ENCODE results near the gene CAMK2A.

The CAMK2A gene

DNA sequence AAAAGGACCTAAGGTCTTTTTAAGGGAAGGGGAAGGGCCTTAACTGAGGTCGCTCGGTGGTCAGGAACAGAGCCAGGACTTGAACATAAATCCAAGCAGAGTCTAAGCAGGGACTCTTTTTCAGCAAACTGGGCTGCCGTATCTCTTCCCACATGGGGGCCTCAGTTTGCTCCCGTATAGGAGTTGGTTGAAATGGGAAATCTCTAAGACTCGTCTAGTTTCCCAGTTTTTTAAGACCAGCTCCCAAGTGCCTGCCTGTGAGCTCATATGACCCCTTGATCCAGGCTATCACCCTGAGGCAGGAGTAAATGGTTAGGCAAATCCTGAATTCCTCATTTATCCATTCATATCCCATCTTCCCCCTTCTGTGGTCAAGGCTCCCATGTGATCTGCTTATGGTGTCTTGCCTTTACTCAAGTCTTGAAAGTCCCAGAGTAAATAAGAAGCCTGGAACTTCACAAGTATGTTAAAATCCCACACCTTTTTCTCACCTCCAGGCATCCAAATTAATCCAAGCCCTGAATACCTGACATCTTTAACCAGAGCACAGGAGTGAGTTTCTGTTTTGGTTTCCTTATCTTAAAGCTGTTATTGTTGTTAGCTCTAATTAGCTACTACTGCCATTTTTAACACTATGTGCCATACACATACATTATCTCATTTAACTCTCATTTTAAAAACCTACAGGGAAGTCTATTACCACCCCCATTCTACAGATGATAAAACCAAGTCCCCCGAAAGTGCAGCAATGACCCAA, 10.2 kb upstream of the CAMK2A start:
- peak overlapping the region; percentile 85 for H3K27ac ChIP-seq
- peak; percentile 54 for DNase-seq (ENCODE audit: low spot score)
- CTCF ChIA-PET: interaction anchor here (0.6 to 0.9 kb wide), 4 partner anchors 12 to 697 kb away, joined by 3 to 8 read pairs (median 4); no protein-coding TSS in a partner anchor
- TF ChIP-seq, protein P1, sequence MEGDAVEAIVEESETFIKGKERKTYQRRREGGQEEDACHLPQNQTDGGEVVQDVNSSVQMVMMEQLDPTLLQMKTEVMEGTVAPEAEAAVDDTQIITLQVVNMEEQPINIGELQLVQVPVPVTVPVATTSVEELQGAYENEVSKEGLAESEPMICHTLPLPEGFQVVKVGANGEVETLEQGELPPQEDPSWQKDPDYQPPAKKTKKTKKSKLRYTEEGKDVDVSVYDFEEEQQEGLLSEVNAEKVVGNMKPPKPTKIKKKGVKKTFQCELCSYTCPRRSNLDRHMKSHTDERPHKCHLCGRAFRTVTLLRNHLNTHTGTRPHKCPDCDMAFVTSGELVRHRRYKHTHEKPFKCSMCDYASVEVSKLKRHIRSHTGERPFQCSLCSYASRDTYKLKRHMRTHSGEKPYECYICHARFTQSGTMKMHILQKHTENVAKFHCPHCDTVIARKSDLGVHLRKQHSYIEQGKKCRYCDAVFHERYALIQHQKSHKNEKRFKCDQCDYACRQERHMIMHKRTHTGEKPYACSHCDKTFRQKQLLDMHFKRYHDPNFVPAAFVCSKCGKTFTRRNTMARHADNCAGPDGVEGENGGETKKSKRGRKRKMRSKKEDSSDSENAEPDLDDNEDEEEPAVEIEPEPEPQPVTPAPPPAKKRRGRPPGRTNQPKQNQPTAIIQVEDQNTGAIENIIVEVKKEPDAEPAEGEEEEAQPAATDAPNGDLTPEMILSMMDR (conservative IDR thresholded peaks at IDR 0.05; ENCODE audit: low read depth): no peak
- POLR2A ChIA-PET (ENCODE audit: low non-redundant PET): no interaction called here

DNA sequence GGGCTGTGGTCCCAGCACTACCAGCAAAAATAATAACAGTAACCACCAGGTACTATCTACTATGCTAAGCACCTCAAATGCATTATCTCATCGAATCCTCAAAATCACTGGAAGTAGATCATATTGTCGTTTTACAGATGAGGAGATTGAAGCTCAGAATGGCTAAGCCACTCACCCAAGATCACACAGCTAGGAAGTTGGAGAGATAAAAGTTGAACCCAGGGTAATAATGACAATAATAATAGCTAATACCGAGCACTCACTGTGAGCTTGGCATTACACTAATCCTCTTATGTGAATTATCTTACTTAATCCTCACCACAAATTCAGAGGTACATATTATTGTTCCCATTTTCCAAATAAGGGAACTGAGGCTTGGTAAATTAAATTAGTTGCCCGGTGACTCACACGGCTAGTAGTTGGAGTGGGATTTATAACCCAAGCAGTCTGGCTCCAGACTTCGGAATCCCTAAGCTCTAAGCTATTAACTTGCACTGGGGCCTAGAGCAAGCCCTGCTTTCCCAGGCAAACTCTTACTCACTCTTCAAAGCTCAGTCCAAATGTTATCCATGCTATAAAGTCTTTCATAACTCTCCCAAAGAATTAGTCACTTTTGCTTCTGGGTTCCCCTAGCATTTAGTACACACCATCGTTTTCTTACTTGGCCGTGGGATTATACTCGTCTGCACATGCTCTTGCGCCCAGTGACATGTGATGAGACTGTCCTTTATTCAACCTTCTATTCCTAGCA, 9.3 kb upstream of the CAMK2A start:
- peak overlapping the region; percentile 99 for H3K27ac ChIP-seq
- TF ChIP-seq, protein P1 (conservative IDR thresholded peaks at IDR 0.05; ENCODE audit: low read depth): no peak
- ChIA-PET CTCF (interaction anchor here (0.7 kb wide), 1 partner anchor 696 kb away, joined by 3 read pairs; no protein-coding TSS in a partner anchor), POLR2A (ENCODE audit: low non-redundant PET) (no interaction called here)
- peak; percentile 95 for DNase-seq (ENCODE audit: low spot score)

DNA sequence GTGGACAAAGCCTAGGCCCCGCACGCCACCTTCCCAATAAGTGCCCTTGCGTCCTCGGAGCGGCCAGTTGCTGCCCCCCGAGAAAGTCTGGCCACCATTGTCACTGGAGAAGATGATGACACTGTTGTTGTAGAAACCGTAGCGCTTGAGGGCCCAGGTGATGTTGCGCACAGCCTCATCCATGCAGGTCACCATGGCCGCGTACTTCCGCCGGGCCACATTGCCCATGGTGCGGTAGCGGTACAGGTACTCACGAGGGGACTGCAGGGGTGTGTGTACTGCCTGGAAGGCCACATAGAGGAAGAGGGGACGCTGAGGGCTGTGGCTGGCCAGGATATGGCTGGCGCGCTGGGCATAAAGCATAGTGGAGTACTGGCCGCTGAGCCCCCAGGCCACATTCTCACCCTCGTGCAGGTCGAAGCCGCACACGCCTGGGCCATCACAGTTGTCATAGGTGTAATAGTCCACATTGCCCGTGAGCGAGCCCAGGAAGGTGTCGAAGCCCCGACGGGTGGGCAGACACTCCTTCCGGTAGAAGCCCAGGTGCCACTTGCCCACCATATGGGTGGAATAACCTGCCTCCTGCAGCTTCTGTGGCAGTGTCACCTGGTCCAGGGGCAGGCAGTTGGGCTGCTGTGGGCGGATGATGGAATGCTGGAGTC, 8.5 kb upstream of the CAMK2A start:
- DNase-seq (ENCODE audit: low spot score): no peak
- ChIA-PET CTCF (interaction anchor here (0.7 kb wide), 1 partner anchor 11 kb away, joined by 4 read pairs; no protein-coding TSS in a partner anchor), POLR2A (ENCODE audit: low non-redundant PET) (no interaction called here)
- TF ChIP-seq, protein P1 (conservative IDR thresholded peaks at IDR 0.05; ENCODE audit: low read depth): no peak
- H3K27ac ChIP-seq: peak overlapping the region; percentile 99

DNA sequence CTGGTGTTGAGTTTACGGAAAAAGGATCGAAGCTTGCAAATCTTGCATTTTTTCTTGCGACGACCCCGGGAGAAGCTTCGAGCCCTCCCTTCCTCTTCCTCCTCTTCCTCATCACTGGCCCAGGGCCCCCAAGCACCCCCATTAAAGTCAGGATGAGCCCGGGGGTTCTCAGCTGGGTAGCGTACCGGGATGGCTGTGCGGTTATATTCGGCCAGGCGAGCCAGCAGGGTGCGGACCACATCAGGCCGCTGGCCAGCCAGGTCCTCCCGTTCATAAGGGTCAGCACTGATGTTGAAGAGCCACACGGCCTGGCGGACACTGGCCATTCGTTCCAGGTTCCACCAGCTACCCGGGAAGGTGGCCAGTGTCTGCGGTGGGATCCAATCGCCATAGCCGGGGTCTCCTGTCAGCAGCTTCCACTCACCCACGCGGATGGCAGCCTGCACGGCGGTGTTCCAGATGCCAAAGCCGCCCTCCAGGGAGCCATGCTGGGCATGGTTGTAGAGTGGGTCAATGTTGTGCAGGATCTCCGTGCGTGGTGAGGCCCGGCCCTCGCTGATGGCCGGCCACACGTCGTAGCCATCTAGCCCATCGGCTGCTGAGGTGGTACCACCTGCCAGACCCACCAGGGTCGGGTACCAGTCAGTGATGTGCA, 7.8 kb upstream of the CAMK2A start:
- H3K27ac ChIP-seq: peak overlapping the region; percentile 99
- DNase-seq (ENCODE audit: low spot score): no peak
- TF ChIP-seq, protein P1 (conservative IDR thresholded peaks at IDR 0.05; ENCODE audit: low read depth): no peak
- ChIA-PET POLR2A (ENCODE audit: low non-redundant PET) (no interaction called here), CTCF (interaction anchor here (0.7 kb wide), 1 partner anchor 10 kb away, joined by 4 read pairs; no protein-coding TSS in a partner anchor)

DNA sequence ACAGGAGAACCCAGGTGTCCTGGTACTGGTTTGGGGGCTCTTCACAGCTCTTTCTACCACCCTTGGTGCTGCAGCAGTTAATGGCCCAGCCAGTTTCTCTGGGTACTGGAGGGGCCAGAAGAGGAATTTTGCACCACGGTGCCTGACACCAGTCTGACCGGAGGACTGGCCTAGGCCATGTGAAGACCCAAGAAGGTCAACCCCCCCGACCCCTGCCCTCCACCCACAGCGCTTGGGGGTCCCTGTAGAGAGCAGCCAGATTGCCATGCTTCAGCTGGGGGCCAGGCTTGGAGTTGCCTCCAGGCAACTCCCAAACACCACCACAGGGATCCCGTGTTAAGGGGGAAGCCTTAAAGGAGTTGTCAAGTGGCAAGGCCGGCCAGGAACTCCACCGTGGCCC, 6.9 kb upstream of the CAMK2A start:
- ChIA-PET CTCF (no interaction called here), POLR2A (ENCODE audit: low non-redundant PET) (no interaction called here)
- H3K27ac ChIP-seq: peak overlapping the region; percentile 99
- no peak for DNase-seq (ENCODE audit: low spot score)
- TF ChIP-seq, protein P1 (conservative IDR thresholded peaks at IDR 0.05; ENCODE audit: low read depth): no peak

Measured in RWPE1 (cell line).